ENCODE data around the gene CCR3. TPM values are rescaled to one million over a fixed set of nuclear protein-coding genes. Genes with fewer than 3 reads are reported as not detected.

CCR3 gene
- total and polyA plus RNA-seq, 7 donors: 0.10 to 0.62 (median 0.44) TPM; not detected in 1

DNA sequence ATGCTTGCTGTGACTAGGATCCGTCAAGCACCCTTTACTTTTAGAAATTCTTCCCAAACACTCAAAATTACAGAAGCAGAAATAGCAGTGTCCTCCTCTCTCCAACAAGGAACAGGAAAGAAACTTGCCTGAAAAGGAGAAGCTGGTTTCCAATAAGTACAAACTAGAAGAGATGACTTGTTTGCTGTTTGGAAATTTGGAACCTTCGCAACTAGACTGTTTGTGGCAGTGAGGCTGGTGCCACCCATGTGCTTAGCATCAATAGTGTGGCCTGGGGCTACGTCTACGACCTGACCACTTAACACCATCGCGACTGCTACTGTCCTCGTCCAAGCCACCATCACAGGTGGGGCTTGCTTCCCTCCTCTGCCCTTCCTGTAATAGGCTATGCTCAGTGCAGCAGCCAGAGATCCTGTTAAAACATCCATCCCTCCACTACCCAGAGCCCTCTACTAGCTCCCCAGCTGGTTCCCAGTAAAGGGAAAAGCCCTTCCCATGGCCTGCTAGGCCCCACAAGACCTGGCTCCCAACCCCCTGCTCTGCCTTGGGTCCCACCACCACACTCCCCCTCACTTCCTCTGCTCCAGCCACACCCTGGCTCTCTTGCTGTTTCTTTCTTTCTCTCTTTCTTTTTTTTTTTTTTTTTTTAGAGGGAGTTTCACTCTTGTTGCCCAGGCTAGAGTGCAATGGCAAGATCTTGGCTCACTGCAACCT lies 59.0 kb downstream of the CCR3 start:
- ATAC-seq: no peak
- Histone ChIP-seq H3K27me3 (ENCODE audit: insufficient read depth in 3 of 3, low read length in 2 of 3) (no peaks in the 10 kb centered on the region), H3K36me3 (ENCODE audit: insufficient read depth in 1 of 2, low read depth in 1 of 2) (no peaks in the 10 kb centered on the region), H3K9me3 (no peaks in the 10 kb centered on the region), H3K4me1 (no peaks in the 10 kb centered on the region), H3K27ac (no peak overlapping the region), H3K4me3 (no peak overlapping the region)
- DNase-seq: no peak
- 73 to 83% (median 80%) methylated on average over 7 of the region's 7 CpGs for WGBS, 3 donors
- intact Hi-C loops (cut with DNase I): no loop called here
- TF ChIP-seq, protein P1, sequence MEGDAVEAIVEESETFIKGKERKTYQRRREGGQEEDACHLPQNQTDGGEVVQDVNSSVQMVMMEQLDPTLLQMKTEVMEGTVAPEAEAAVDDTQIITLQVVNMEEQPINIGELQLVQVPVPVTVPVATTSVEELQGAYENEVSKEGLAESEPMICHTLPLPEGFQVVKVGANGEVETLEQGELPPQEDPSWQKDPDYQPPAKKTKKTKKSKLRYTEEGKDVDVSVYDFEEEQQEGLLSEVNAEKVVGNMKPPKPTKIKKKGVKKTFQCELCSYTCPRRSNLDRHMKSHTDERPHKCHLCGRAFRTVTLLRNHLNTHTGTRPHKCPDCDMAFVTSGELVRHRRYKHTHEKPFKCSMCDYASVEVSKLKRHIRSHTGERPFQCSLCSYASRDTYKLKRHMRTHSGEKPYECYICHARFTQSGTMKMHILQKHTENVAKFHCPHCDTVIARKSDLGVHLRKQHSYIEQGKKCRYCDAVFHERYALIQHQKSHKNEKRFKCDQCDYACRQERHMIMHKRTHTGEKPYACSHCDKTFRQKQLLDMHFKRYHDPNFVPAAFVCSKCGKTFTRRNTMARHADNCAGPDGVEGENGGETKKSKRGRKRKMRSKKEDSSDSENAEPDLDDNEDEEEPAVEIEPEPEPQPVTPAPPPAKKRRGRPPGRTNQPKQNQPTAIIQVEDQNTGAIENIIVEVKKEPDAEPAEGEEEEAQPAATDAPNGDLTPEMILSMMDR (IDR thresholded peaks at IDR 0.05): no peak

DNA sequence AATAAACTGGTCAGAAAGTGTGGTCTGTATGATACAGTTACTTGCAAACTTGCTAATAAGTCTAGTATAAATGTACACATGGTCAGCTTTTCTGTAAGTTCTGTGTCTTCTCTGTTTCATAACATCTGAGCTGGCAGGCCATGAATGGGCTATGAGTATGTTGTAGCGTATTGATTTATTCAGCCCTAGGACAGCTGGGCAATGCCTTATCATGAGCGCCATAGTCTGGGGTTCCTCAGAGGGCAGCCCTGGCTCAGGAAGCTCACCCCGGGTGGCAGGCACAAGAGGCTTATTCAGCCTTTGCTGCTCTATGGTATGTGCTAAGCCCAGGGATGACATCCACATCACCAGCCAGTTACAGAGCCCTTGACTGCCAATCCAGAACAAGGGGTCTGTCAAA lies 61.0 kb downstream of the CCR3 start:
- H3K27ac ChIP-seq: no peak overlapping the region
- 72 to 77% (median 73%) methylated on average over 3 of the region's 3 CpGs for WGBS, 3 donors
- TF ChIP-seq, protein P1 (IDR thresholded peaks at IDR 0.05): no peak
- ATAC-seq (no peak), DNase-seq (no peak)
- no peaks in the 10 kb centered on the region for H3K36me3 ChIP-seq (ENCODE audit: insufficient read depth in 1 of 2, low read depth in 1 of 2)
- intact Hi-C loops (cut with DNase I): no loop called here
- H3K4me1 ChIP-seq: no peaks in the 10 kb centered on the region
- H3K4me3 ChIP-seq: no peak overlapping the region
- no peaks in the 10 kb centered on the region for H3K27me3 ChIP-seq (ENCODE audit: insufficient read depth in 3 of 3, low read length in 2 of 3)
- H3K9me3 ChIP-seq: no peaks in the 10 kb centered on the region

GRCh38 chr3:46304739-46305138 lies 62.5 kb downstream of the CCR3 start:
- Histone ChIP-seq H3K4me3 (no peak overlapping the region), H3K36me3 (ENCODE audit: insufficient read depth in 1 of 2, low read depth in 1 of 2) (no peaks in the 10 kb centered on the region), H3K27me3 (ENCODE audit: insufficient read depth in 3 of 3, low read length in 2 of 3) (no peaks in the 10 kb centered on the region), H3K4me1 (no peaks in the 10 kb centered on the region), H3K27ac (no peak overlapping the region), H3K9me3 (no peaks in the 10 kb centered on the region)
- WGBS, 3 donors: 82 to 90% (median 89%) methylated on average over 3 of the region's 3 CpGs
- DNase-seq (no peak), ATAC-seq (no peak)
- TF ChIP-seq, protein P1 (IDR thresholded peaks at IDR 0.05): no peak
- intact Hi-C loops (cut with DNase I): no loop called here

- ATAC-seq: no peak
- intact Hi-C loops (cut with DNase I): no loop called here
- TF ChIP-seq, protein P1 (IDR thresholded peaks at IDR 0.05): no peak
- no peaks in the 10 kb centered on the region for H3K27me3 ChIP-seq (ENCODE audit: insufficient read depth in 3 of 3, low read length in 2 of 3)
- DNase-seq: no peak
- H3K4me1 ChIP-seq: no peaks in the 10 kb centered on the region
- no peak overlapping the region for H3K4me3 ChIP-seq
- no peak overlapping the region for H3K27ac ChIP-seq
- H3K36me3 ChIP-seq (ENCODE audit: insufficient read depth in 1 of 2, low read depth in 1 of 2): no peaks in the 10 kb centered on the region
- no peaks in the 10 kb centered on the region for H3K9me3 ChIP-seq
- WGBS, 3 donors: 81 to 94% (median 92%) methylated on average over 1 of the region's 1 CpG
Observed at GRCh38 chr3:46312991-46313390, 70.7 kb downstream of the CCR3 start.

GRCh38 chr3:46314517-46314916 lies 72.3 kb downstream of the CCR3 start:
- no peaks in the 10 kb centered on the region for H3K9me3 ChIP-seq
- H3K27ac ChIP-seq: no peak overlapping the region
- no peaks in the 10 kb centered on the region for H3K4me1 ChIP-seq

More at GRCh38 chr3:46314517-46314916, 72.3 kb downstream of the CCR3 start:
- DNase-seq (no peak), ATAC-seq (no peak)
- intact Hi-C loops (cut with DNase I): no loop called here
- H3K36me3 ChIP-seq (ENCODE audit: insufficient read depth in 1 of 2, low read depth in 1 of 2): no peaks in the 10 kb centered on the region
- H3K4me3 ChIP-seq: no peak overlapping the region
- TF ChIP-seq, protein P1 (IDR thresholded peaks at IDR 0.05): no peak
- no peaks in the 10 kb centered on the region for H3K27me3 ChIP-seq (ENCODE audit: insufficient read depth in 3 of 3, low read length in 2 of 3)
